Measurements from ENCODE around the gene ZMYM1.

DNA sequence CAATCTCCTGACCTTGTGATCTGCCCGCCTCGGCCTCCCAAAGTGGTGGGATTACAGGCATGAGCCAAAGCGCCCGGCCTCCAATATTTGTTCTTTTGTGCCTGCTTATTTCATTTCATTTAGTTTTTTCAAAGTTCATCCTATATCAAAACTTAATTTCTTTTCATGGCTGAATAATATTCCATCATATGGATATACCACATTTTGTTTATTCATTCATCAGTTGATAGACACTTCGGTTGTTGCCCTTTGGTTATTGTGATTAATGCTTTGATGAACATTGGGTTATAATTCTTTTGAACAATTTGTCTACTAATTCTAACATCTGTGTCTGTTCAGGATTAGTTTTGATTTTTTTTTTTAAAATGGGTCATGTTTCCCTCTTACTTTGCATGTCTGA, 72.0 kb downstream of the ZMYM1 start:
- TF ChIP-seq POLR2AphosphoS5 (IDR thresholded peaks at IDR 0.05) (no peak), POLR2A (IDR thresholded peaks at IDR 0.05) (no peak), EP300 (IDR thresholded peaks at IDR 0.05; ENCODE audit: low read depth) (no peak)
- TF ChIP-seq, protein P1, sequence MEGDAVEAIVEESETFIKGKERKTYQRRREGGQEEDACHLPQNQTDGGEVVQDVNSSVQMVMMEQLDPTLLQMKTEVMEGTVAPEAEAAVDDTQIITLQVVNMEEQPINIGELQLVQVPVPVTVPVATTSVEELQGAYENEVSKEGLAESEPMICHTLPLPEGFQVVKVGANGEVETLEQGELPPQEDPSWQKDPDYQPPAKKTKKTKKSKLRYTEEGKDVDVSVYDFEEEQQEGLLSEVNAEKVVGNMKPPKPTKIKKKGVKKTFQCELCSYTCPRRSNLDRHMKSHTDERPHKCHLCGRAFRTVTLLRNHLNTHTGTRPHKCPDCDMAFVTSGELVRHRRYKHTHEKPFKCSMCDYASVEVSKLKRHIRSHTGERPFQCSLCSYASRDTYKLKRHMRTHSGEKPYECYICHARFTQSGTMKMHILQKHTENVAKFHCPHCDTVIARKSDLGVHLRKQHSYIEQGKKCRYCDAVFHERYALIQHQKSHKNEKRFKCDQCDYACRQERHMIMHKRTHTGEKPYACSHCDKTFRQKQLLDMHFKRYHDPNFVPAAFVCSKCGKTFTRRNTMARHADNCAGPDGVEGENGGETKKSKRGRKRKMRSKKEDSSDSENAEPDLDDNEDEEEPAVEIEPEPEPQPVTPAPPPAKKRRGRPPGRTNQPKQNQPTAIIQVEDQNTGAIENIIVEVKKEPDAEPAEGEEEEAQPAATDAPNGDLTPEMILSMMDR (IDR thresholded peaks at IDR 0.05), result no peak

Measured in transverse colon (tissue), 4 donors.